ENCODE results near the gene DRAM2.

- no peak for TF ChIP-seq POLR2A (IDR thresholded peaks at IDR 0.05)
- TF ChIP-seq, protein P1, sequence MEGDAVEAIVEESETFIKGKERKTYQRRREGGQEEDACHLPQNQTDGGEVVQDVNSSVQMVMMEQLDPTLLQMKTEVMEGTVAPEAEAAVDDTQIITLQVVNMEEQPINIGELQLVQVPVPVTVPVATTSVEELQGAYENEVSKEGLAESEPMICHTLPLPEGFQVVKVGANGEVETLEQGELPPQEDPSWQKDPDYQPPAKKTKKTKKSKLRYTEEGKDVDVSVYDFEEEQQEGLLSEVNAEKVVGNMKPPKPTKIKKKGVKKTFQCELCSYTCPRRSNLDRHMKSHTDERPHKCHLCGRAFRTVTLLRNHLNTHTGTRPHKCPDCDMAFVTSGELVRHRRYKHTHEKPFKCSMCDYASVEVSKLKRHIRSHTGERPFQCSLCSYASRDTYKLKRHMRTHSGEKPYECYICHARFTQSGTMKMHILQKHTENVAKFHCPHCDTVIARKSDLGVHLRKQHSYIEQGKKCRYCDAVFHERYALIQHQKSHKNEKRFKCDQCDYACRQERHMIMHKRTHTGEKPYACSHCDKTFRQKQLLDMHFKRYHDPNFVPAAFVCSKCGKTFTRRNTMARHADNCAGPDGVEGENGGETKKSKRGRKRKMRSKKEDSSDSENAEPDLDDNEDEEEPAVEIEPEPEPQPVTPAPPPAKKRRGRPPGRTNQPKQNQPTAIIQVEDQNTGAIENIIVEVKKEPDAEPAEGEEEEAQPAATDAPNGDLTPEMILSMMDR (IDR thresholded peaks at IDR 0.05), result no peak
These were observed at the start of gene DRAM2, which contains the start of gene CEPT1 for GRCh38 chr1:111139956-111140679.
